OCI-LY3 (cell line): ENCODE results near the gene LNPEP.

Source experiments
- H2AFZ ChIP-seq: fragments of 200-600, 300-600 bp; shearing (Covaris generic); 2 replicates; pipeline ENCODE4 v1.6.0; 2014; ENCODE audit warnings: antibody characterized with exemption, low read depth, low read length
- H3K27ac ChIP-seq: fragments of 200-600, 300-600 bp; sonication (generic); 2 replicates; pipeline ENCODE4 v1.5.1; 2014; ENCODE audit warnings: mild to moderate bottlenecking, low read length, moderate library complexity, mixed read lengths
- H3K27me3 ChIP-seq: fragments of 200-600, 300-600 bp; sonication (generic); 2 replicates; pipeline ENCODE4 v1.6.1; 2014; ENCODE audit warnings: low read depth, low read length, mixed read lengths
- H3K36me3 ChIP-seq: fragments of 200-600, 300-600 bp; sonication (generic); replicated peaks from 2 replicates; pipeline ENCODE3; 2014; ENCODE audit warnings: low read depth, low read length, mixed read lengths
- H3K4me1 ChIP-seq: fragments of 300-600, 200-600 bp; sonication (generic); 2 replicates; pipeline ENCODE4 v1.6.1; 2014; ENCODE audit warnings: low read length, mixed read lengths
- H3K4me2 ChIP-seq: fragments of 200-600, 300-600 bp; sonication (generic); 2 replicates; pipeline ENCODE4 v1.6.1; 2014; ENCODE audit warnings: low read length, mixed read lengths
- H3K4me3 ChIP-seq: fragments of 300-600, 200-600 bp; sonication (generic); 2 replicates; pipeline ENCODE4 v1.5.1; 2014; ENCODE audit warnings: antibody characterized with exemption, mild to moderate bottlenecking, low read length, moderate library complexity
- H3K79me2 ChIP-seq: fragments of 300-600, 200-600 bp; shearing (Covaris generic); 2 replicates; pipeline ENCODE4 v1.6.1; 2014; ENCODE audit warnings: mild to moderate bottlenecking, low read length, mixed read lengths
- H3K9ac ChIP-seq: fragments of 300-600, 200-600 bp; shearing (Covaris generic); 2 replicates; pipeline ENCODE4 v1.6.0; 2014; ENCODE audit warnings: mild to moderate bottlenecking, low read length, moderate library complexity
- H3K9me3 ChIP-seq: fragments of 200-600, 300-600 bp; shearing (Covaris generic); 2 replicates; pipeline ENCODE4 v1.6.1; 2014; ENCODE audit warnings: low read length, mixed read lengths; ENCODE audit not compliant: insufficient read depth
- H4K20me1 ChIP-seq: fragments of 200-600, 300-600 bp; sonication (generic); 2 replicates; pipeline ENCODE4 v1.6.1; 2016; ENCODE audit warnings: low read length, mixed read lengths; ENCODE audit not compliant: insufficient read depth
- EZH2phosphoT487 ChIP-seq: fragments of 200-600 bp; shearing (Covaris generic); IDR thresholded peaks from 2 replicates; pipeline ENCODE4 v1.6.1; 2018; ENCODE audit warnings: antibody characterized with exemption, mixed run types, low read depth
- TF ChIP-seq, protein P1 (sequence below): fragments of 200-600, 300-600 bp; sonication (generic); IDR thresholded peaks from 2 replicates; pipeline ENCODE4 v1.5.1; 2014; ENCODE audit warnings: antibody characterized with exemption, low read length, low read depth

The LNPEP gene

DNA sequence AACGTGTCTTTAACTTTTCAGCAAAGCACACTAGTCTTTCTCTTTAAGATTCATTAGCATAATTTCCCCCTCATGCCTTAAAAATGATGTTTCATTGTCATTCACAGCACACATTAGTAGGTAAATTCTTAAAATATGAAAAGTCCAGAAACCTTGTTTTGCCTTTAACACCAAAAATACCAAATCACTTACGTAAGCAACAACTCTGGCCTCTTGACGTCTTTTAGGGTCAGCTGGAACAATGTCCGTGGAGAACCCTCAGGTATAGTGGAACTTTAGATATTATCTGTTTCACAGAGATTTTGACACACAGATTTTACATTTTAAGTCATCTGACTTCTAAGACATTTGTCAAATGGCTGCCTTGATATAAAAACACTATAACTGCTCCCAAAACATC lies 30.9 kb downstream of the LNPEP start:
- Histone ChIP-seq H3K4me3 (no peak overlapping the region), H3K4me1 (peaks cover 23% of the 10 kb centered on the region), H3K9me3 (no peaks in the 10 kb centered on the region), H3K79me2 (peaks cover 66% of the 10 kb centered on the region), H3K36me3 (peaks cover 10% of the 10 kb centered on the region), H4K20me1 (peaks cover 8% of the 10 kb centered on the region), H3K27ac (no peak overlapping the region), H3K9ac (no peak overlapping the region), H3K27me3 (no peaks in the 10 kb centered on the region), H2AFZ (no peak overlapping the region), H3K4me2 (no peak overlapping the region)
- no peak for TF ChIP-seq EZH2phosphoT487
- TF ChIP-seq, protein P1, sequence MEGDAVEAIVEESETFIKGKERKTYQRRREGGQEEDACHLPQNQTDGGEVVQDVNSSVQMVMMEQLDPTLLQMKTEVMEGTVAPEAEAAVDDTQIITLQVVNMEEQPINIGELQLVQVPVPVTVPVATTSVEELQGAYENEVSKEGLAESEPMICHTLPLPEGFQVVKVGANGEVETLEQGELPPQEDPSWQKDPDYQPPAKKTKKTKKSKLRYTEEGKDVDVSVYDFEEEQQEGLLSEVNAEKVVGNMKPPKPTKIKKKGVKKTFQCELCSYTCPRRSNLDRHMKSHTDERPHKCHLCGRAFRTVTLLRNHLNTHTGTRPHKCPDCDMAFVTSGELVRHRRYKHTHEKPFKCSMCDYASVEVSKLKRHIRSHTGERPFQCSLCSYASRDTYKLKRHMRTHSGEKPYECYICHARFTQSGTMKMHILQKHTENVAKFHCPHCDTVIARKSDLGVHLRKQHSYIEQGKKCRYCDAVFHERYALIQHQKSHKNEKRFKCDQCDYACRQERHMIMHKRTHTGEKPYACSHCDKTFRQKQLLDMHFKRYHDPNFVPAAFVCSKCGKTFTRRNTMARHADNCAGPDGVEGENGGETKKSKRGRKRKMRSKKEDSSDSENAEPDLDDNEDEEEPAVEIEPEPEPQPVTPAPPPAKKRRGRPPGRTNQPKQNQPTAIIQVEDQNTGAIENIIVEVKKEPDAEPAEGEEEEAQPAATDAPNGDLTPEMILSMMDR: no peak

DNA sequence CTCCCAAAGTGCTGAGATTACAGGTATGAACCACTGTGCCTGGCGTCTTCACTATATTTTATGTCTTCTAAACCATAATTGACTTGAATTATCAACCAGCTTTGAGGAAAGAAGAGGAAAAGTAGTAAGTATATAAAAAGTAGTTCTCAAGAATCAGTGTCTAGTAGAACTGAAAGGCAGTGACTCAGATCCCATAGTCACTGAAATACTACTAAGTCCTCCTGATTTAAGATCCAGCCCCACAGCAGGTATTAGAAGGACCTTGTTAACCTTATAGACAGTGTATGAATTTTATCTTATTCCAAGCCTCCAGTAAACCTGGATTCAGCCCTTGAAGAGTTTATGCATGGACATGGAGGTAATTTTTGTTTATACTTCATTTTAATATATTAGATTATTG lies 31.5 kb downstream of the LNPEP start:
- Histone ChIP-seq H3K9ac (no peak overlapping the region), H3K27me3 (no peaks in the 10 kb centered on the region), H3K4me3 (no peak overlapping the region), H3K4me2 (no peak overlapping the region), H3K9me3 (no peaks in the 10 kb centered on the region), H3K27ac (no peak overlapping the region), H3K4me1 (peaks cover 17% of the 10 kb centered on the region), H2AFZ (no peak overlapping the region), H4K20me1 (peaks cover 14% of the 10 kb centered on the region), H3K79me2 (peaks cover 66% of the 10 kb centered on the region), H3K36me3 (peaks cover 10% of the 10 kb centered on the region)
- no peak for TF ChIP-seq EZH2phosphoT487
- TF ChIP-seq, protein P1: no peak

DNA sequence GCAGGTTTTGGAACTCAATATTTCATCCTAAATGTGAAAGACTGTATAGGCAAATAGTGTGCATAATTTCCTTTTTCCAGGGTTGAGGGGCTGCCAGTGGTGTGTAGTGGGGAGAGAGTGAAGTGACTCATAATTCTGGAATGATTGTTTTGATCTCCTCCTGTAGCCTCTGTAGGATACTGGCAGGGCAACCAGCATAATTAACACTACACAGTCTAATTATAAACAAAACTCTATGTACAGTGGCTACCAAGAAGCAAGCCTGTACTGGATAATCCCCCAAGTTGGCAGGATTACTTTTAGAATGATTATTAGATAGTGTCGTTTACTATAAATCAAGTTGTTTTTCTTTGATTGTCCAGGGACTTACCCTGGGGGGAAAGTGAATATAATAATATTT lies 32.2 kb downstream of the LNPEP start:
- no peak overlapping the region for H3K9ac ChIP-seq
- H3K79me2 ChIP-seq: peaks cover 67% of the 10 kb centered on the region

DNA sequence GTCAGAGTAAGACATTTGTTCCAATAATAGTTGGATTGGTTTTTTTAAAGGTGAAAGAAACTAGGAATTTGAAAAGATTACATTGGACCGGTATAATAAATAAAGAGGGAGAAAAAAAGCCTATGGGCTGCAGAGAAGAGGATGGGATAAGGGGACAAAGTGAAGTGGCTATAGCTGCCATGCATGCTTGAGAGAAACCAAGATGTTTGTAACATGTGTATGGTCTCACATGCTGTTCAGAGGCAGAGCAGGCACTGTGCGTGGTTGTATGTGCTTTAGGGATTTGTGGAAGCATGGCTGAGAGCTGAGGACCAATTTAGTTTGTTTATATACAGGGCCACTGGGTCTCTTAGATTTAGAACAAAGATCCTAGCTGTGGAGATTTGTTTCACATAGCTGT lies 32.7 kb downstream of the LNPEP start:
- Histone ChIP-seq H4K20me1 (peaks cover 18% of the 10 kb centered on the region), H3K4me2 (no peak overlapping the region), H3K9me3 (no peaks in the 10 kb centered on the region), H3K4me3 (no peak overlapping the region), H3K36me3 (peaks cover 5% of the 10 kb centered on the region), H3K79me2 (peaks cover 67% of the 10 kb centered on the region), H3K9ac (no peak overlapping the region), H3K27ac (no peak overlapping the region), H3K27me3 (no peaks in the 10 kb centered on the region), H2AFZ (no peak overlapping the region), H3K4me1 (peaks cover 10% of the 10 kb centered on the region)
- TF ChIP-seq, protein P1: no peak
- no peak for TF ChIP-seq EZH2phosphoT487

More for the DNA sequence above, 32.2 kb downstream of the LNPEP start:
- H3K27me3 ChIP-seq: no peaks in the 10 kb centered on the region
- peaks cover 18% of the 10 kb centered on the region for H4K20me1 ChIP-seq
- no peak overlapping the region for H3K27ac ChIP-seq
- H3K9me3 ChIP-seq: no peaks in the 10 kb centered on the region
- H3K4me3 ChIP-seq: no peak overlapping the region
- H2AFZ ChIP-seq: no peak overlapping the region
- H3K4me2 ChIP-seq: no peak overlapping the region
- peaks cover 6% of the 10 kb centered on the region for H3K36me3 ChIP-seq
- TF ChIP-seq, protein P1: no peak
- no peak for TF ChIP-seq EZH2phosphoT487
- H3K4me1 ChIP-seq: peaks cover 11% of the 10 kb centered on the region
